T-helper 2 cell treated with Interferon-gamma antibody and Interleukin-4, amounts not matched to agents 100 ng/mL and 5 ng/mL, for 36 hours (primary cell): ENCODE results near the gene RABGGTA. TPM values are rescaled to one million over a fixed set of nuclear protein-coding genes. Genes with fewer than 3 reads are reported as not detected.
"Not testable (repeated sequence)": the region's sequence is repeated elsewhere in the genome, so short reads cannot be mapped to it uniquely, and the experiment has no call there.

Experiments used
- intact Hi-C: fragments of 100-400 bp; cut with micrococcal nuclease; formaldehyde crosslinking; loops from one replicate; pipeline ENCODE4 v1.15.1; 2023
- total RNA-seq: library from RNA; stranded (reverse); gene quantifications from 2 replicates; pipeline ENCODE4 v1.2.3, GENCODE V29; 2022

Gene RABGGTA
- total RNA-seq, 1 donor from 2014 or later, result 54.4 TPM

DNA sequence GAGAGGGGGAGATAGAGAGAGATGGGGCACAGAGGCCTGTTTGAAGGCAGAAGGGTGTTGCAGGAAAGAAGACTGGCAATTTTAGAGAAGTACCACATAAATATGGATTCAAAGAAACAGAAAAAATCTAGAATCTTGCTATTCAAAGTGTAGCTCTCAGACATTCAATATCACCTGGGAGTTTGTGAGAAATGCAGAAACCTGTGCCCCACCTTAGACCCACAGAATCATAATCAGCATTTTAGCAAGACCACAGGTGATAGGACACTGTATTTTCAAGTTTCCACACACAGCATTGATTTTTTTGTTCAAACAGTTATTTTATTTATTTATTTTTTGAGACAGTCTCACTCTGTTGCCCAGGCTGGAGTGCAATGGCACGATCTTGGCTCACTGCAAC lies 42.5 kb downstream of the RABGGTA start:
- intact Hi-C loops, result no loop called here

DNA sequence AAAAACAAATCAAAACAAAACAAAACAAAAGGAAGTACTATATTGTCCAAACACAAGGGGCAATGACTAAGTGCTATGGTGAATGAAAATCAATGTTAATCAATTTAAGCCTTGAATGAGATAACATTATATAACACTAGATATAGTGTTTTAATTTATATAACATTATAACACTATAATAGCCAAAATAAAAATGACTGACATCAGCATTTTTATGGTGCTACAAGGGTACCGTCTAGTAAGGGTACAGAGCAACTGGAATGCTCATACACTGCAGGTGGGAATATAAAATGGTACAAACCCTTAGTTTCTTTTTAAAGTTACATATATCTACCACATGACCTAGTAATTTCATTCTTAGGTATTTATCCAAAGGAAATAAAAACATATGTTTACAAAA lies 44.9 kb downstream of the RABGGTA start:
- intact Hi-C loops, result no loop called here

DNA sequence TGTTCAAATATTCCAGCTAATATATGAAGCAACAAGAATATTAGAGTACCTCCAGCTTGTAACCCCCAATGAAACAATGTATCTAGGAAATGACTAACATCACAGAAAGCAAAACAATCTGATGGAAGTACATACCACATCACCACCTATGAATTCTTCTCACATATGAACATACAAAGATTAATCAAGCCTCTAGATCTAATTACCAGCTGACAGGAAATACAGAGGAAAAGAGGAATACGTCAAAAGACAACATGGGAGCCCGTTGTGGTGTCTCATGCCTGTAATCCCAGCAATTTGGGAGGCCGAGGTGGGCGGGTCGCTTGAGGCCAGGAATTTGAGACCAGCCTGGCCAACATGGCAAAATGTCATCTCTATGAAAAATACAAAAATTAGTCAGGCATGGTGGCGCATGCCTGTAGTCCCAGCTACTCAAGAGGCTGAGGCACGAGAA lies 46.8 kb downstream of the RABGGTA start:
- intact Hi-C loops, result no loop called here

DNA sequence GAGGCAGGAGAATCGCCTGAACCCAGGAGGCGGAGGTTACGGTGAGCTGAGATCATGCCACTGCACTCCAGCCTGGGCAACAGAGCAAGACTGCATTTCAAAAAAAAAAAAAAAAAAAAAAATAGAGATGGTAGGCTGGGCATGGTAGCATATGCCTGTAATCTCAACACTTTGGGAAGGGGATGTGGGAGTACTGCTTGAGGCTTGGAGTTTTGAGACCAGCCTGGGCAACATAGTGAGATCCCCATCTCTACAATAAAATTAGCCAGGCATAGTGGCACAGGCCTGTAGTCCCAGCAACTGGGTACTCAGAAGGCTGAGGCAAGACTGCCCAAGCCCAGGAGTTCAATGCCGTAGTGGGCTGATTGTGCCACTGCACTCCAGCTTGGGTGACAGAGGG lies 48.4 kb downstream of the RABGGTA start:
- intact Hi-C loops, result not testable (repeated sequence)

DNA sequence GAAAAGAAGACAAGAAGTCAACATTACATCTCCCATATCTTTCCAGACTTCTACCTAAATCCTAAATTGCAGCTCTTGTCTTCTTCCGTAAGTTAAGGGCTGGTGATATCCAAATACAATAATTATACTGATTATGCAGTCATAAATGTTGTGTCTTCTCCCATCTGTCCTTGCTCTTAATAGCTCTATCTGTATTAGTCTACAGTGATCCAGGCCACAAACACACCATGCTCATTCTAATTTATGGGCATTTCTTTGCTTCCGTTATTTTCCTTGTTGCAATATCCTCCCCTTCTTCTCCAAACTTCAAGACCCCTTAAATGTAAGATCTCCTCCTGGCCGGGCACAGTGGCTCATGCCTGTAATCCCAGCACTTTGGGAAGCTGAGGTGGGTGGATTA lies 51.9 kb downstream of the RABGGTA start:
- intact Hi-C loops, result no loop called here

DNA sequence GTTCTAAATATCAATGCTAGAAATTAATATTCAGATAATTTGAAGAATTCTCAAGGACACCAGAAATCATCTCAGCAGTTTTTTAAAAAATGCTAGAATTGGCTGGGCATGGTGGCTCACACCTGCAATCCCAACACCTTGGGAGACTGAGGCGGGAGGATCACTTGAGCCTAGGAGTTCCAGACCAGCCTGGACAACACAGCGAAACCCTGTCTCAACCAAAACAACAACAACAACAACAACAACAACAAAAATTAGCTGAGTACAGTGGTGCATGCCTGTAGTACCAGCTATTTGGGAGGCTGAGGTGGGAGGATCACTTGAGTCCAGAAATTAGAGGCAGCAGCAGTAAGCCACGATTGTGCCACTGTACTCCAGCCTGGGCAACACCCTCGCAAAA lies 52.3 kb downstream of the RABGGTA start:
- intact Hi-C loops, result no loop called here

DNA sequence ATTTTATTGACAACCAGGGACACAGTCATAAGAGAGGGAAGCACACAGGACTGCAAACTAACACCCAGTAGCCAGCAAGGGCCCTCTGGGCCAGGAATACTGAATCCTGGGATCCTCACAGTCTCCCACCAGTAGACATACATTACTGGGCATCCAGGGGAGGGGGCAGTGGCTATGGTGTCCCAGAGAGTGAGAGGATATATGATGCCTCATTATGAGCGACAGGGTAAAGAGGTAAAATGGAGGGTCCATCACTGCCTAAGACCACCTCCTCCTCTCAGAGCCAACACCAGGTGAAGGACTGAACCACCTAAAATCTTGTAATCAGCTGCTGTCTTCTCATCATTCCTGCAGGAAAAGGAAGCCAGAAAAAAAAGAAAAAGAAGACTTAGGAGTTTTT lies 54.5 kb downstream of the RABGGTA start:
- intact Hi-C loops, result loop anchor here (1.0 kb wide), 5 partner anchors 15 to 116 kb away; partner anchors contain the start of genes DHRS1, GMPR2, NEDD8 and NOP9

DNA sequence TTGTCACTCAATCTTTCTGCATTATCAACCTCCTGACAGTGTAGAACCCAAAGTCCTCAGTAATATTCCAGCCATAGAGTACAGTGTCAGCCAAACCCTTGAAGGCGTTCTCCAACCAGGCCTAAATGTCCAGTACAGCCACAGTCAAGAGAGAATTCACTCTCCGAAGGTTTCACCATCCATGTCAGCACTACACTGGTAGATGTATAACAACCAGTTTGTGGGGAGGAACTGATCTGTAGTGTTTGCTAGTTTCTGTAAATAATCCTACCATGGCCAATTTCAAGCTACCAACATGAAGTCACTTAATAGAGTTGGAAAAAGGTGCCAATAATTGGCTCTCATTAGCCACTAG lies 55.1 kb downstream of the RABGGTA start:
- intact Hi-C loops, result loop anchor here (1.0 kb wide), 5 partner anchors 16 to 117 kb away; partner anchors contain the start of genes DHRS1, GMPR2, NEDD8 and NOP9

Other genes starting within 250 kb of the RABGGTA start
- 0.73 and 0.82 TPM in 2 replicates for gene CARMIL3, start 219.6 kb downstream of the RABGGTA start, total RNA-seq
- gene CPNE6, start 200.0 kb downstream of the RABGGTA start, total RNA-seq, result not detected in 2 replicates
- gene PCK2, start 177.3 kb downstream of the RABGGTA start, total RNA-seq, result 55.4 and 60.4 TPM in 2 replicates
- gene DCAF11, start 156.8 kb downstream of the RABGGTA start, total RNA-seq, result 81.8 and 84.9 TPM in 2 replicates
- 2.4 and 2.9 TPM in 2 replicates for gene NRL, start 156.6 kb downstream of the RABGGTA start, total RNA-seq
- 0.57 and 1.1 TPM in 2 replicates for gene FITM1, start 140.9 kb downstream of the RABGGTA start, total RNA-seq
- 517 and 520 TPM in 2 replicates for gene PSME1, start 135.4 kb downstream of the RABGGTA start, total RNA-seq
- 22.1 and 23.3 TPM in 2 replicates for gene EMC9, start 130.0 kb downstream of the RABGGTA start, total RNA-seq
- 725 and 729 TPM in 2 replicates for gene PSME2, start 125.0 kb downstream of the RABGGTA start, total RNA-seq
- 128 and 138 TPM in 2 replicates for gene RNF31, start 124.1 kb downstream of the RABGGTA start, total RNA-seq
- gene IRF9, start 110.3 kb downstream of the RABGGTA start, total RNA-seq, result 264 and 265 TPM in 2 replicates
- 66.0 and 68.7 TPM in 2 replicates for gene REC8, start 99.5 kb downstream of the RABGGTA start, total RNA-seq
- gene IPO4, start 82.8 kb downstream of the RABGGTA start, total RNA-seq, result 50.2 and 55.0 TPM in 2 replicates
- gene TM9SF1, start 76.2 kb downstream of the RABGGTA start, total RNA-seq, result 41.2 and 42.6 TPM in 2 replicates
- gene TSSK4, start 65.9 kb downstream of the RABGGTA start, total RNA-seq, result 0.34 and 0.39 TPM in 2 replicates
- 85.8 and 90.3 TPM in 2 replicates for gene CHMP4A, start 58.1 kb downstream of the RABGGTA start, total RNA-seq
- 11.1 and 13.8 TPM in 2 replicates for gene MDP1, start 55.5 kb downstream of the RABGGTA start, total RNA-seq
- gene NEDD8, start 39.2 kb downstream of the RABGGTA start, total RNA-seq, result 191 and 199 TPM in 2 replicates
- gene GMPR2, start 38.7 kb downstream of the RABGGTA start, total RNA-seq, result 59.8 and 60.9 TPM in 2 replicates
- gene TINF2, start 29.0 kb downstream of the RABGGTA start, total RNA-seq, result 129 and 136 TPM in 2 replicates
- 4.1 and 5.6 TPM in 2 replicates for gene TGM1, start 8.4 kb downstream of the RABGGTA start, total RNA-seq
- 20.7 and 29.6 TPM in 2 replicates for gene DHRS1, start 28.2 kb upstream of the RABGGTA start, total RNA-seq
- gene NOP9, start 28.3 kb upstream of the RABGGTA start, total RNA-seq, result 41.3 and 41.6 TPM in 2 replicates
- gene CIDEB, start 36.4 kb upstream of the RABGGTA start, total RNA-seq, result 28.6 and 29.5 TPM in 2 replicates
- 16.6 and 17.5 TPM in 2 replicates for gene LTB4R2, start 38.5 kb upstream of the RABGGTA start, total RNA-seq
- gene LTB4R, start 39.9 kb upstream of the RABGGTA start, total RNA-seq, result 19.2 and 23.4 TPM in 2 replicates
- 3.5 and 5.8 TPM in 2 replicates for gene ADCY4, start 63.5 kb upstream of the RABGGTA start, total RNA-seq
- gene RIPK3, start 68.4 kb upstream of the RABGGTA start, total RNA-seq, result 29.7 and 34.6 TPM in 2 replicates
- gene NFATC4, start 96.6 kb upstream of the RABGGTA start, total RNA-seq, result 0.09 TPM in 1 of 2 replicates, not detected in the other
- gene NYNRIN, start 127.4 kb upstream of the RABGGTA start, total RNA-seq, result 0.14 TPM in 2 replicates
- 5.0 and 5.5 TPM in 2 replicates for gene CBLN3, start 158.1 kb upstream of the RABGGTA start, total RNA-seq
- gene KHNYN, start 158.4 kb upstream of the RABGGTA start, total RNA-seq, result 76.6 and 79.3 TPM in 2 replicates
- 48.2 and 56.4 TPM in 2 replicates for gene SDR39U1, start 171.2 kb upstream of the RABGGTA start, total RNA-seq
- gene CMA1, start 236.7 kb upstream of the RABGGTA start, total RNA-seq, result not detected in 2 replicates